Effector CD8-positive, alpha-beta T cell (primary cell): ENCODE results near the gene SCN3A.

ENCODE experiments used
- DNase-seq: peaks from one replicate; lab custom pipeline; 2025; lab: John Stamatoyannopoulos, UW

The SCN3A gene

DNA sequence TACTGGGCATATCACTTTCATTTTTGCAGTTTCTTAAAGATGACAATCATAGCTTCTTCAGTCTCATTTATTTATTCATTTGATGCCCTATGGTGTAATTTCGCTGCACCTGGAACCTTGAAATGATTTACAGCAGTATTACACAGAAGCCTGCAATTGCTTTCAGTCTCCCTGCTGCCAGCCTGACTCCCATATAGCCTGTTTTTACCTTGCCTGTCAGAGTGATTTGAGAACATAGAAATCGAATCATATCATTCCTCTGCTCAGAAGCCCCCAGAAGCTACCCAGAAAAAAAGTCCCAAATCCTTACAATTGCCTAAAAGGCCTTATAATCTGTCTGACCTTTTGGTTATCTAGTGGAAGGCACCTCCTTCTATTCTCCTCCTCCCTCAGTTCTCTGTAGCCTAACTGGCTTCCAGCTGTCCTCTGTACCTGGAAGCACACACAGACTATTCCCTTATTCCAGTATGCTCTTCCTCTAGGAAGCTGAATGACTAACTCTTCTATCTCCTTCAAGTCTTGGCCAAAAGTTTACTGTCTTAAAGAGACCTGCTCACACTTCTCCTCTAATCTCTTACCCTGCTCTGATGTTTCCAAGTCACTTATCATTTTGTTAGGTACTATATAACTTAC, 12.6 kb downstream of the SCN3A start:
- no peak for DNase-seq

DNA sequence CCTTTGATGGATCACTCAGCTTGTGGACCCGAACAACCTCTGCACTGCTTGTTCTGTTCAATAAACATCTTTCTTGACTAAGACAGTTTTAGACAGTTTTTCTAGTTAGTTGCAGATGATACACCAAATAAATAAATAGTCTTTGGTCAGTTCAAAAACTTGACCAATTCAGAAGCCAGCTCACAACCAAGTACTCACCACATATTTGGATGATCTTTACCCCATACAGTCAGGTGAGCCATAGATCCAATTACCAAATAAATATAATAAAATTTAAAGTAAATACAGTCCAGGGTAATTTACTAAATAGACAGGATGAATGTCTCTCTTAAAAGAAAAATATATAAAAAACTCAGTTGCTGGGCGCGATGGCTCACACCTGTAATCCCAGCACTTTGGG, 18.2 kb downstream of the SCN3A start:
- DNase-seq, result no peak

GRCh38 chr2:165182029-165182428, 21.8 kb downstream of the SCN3A start:
- DNase-seq, result no peak

DNA sequence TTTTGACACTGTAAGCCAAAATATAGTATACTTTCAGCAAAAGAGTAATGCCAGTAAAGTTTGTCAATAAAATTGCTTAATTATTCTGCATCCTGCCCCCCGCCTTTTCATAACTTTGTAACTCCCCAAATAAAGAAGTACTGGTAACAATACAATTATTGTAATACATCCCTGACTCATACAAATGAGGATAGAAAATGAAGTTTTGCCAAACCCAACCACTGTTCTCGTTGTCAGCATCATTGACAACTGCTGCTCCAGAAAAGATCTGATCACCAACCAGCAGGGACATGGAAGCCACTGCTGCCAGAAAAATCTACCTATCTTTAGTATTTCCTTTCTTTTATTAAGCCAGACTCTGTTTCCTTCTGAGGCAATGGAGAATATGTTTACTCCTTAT, 27.1 kb downstream of the SCN3A start:
- no peak for DNase-seq

- no peak for DNase-seq
These were observed 30.6 kb downstream of the SCN3A start for GRCh38 chr2:165173215-165173614.

GRCh38 chr2:165164201-165164600, 39.6 kb downstream of the SCN3A start:
- DNase-seq, result no peak

DNA sequence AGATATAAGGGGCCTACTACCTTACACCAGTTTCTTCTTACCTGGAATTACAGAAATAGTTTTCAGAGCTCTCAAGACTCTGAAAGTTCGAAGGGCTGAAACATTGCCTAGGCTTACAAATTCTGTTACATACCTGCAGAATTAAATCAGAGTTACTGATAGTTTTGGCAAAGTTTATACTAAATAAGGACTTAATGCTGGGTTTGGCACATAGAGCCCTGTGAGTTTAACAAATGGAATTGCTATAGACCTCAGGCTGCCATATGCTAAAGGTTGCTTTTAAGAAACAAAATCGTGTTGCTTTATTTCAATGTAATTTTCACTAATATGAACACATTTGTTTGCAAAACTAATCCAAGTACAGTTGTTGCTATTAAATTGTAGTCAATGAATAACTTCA, 40.1 kb downstream of the SCN3A start:
- DNase-seq, result no peak

DNA sequence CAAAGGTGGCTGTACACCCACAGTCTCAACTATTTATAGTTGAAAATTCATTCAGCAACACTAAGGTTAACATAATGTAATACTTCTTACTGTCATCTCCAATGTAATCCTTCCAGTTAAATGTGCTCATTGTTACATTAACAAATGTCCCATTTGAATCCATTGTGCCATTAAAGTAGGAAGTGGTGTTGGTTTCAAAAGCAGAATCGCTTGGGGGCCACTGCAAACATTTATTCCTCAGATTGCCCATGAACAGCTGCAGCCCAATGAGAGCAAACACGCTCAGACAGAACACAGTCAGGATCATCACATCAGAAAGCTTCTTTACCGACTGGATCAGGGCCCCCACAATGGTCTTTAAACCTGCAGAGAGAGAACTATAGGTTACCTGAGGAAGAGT, 41.4 kb downstream of the SCN3A start:
- no peak for DNase-seq

DNA sequence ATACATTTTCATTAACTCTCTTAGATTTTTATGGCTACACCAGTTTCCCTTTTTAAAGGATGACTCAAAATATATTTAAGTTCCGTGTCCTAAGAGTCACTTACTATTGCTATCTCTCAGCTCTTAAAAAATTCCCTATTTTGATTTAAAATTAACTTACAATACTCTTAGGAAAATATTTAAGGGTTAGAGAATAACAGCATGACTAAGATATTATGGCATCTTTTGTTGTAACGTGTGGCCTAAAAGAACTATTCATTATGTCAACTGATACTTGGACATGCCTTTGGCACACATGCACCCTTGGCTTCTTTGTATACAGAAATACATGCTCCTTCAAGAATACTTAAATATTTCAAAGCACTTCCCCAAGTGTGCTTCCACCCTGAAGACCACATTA, 42.3 kb downstream of the SCN3A start:
- no peak for DNase-seq

GRCh38 chr2:165157160-165157559, 46.7 kb downstream of the SCN3A start:
- no peak for DNase-seq

DNA sequence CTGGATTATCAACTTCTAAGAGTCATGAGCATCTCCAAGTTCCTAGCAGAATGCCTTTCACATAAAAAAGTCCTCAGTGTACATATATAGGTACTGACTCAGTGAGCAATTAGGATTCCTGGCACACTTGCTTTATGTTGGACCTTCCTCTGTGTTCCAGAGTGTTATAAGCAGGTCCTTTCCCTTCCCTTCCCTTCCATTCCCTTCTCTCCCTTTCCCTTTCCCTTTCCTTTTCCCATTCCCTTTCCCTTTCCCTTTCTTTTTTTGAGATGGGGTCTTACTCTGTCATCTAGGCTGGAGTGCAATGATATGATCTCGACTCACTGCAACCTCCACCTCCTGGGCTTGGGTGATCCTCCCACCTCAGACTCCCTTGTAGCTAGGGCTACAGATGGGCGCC, 48.7 kb downstream of the SCN3A start:
- DNase-seq, result no peak

DNA sequence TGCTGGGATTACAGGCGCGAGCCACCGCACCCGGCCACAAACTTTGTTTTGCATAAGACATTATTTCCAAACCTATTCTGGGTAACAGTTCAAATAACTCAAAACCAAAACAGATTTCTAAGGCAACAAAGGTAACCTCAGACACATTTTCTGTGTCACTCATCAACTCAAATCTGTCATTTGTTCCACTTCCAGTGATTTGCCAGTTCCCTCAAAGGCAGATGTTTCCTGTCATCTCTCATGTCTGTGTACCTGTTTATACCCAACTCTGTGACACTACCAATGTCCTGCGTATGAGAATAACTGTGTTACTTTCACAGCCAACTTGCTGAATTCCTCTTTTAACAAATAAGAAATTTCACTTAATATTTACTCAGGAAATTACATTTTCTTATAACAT, 54.4 kb downstream of the SCN3A start:
- no peak for DNase-seq

DNA sequence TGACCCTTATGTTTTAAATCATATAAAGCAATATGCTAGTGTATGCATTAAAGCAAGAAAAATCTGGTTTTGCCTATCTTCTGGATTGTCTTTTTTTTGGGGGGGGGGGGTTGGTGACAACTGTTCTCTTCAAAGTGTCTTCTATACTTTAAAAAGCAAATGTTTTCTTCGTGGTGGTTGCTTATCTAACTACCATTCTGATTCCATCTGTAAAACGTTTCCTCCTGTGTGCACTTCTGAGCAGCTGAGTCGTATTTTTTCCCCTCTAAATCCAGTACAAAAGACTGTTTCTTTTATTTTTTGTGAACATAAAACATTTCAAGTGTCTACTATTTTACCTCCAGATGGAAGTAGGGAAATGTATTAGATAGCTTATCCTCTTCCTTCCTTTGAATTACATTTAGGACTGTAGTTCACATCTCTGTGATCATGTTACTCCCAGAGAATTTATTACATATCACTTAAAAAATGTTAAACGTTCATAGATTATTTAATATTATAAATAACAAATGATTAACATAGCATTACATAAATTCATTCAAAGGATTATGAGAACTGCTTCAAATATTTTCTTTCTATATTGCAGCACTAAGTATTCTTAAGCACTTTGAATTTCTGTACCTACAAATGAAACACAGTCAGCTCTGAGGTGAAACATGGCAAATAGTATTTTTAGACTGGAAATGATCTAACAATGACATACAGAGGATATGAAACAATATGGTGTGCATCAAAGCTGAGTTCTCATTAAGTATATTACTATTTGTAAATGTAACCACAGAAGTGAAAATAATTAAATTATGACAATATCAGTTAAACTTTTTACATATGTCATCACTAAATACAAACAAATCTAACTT, 56.4 kb downstream of the SCN3A start:
- no peak for DNase-seq

DNA sequence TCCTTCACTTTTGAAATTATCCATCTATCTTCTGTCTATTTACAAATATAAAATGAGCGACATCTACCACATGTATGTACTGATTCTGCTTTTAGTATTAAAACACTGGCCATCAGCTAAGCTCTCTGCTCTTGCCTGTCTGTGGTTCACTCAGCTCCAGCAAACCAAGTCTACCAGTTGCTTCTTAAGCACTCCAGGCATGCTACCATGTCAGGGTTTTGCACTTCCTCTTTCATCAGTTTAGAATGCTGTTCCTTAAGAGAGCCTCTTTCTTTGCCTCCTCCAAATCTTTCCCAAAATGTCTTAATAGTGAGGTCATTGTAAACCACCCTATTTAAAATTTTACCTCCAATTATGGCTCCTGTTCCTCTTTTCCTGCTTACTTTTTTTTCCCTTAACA, 59.5 kb downstream of the SCN3A start:
- no peak for DNase-seq

- no peak for DNase-seq
These were observed 62.1 kb downstream of the SCN3A start for GRCh38 chr2:165141601-165142354.

DNA sequence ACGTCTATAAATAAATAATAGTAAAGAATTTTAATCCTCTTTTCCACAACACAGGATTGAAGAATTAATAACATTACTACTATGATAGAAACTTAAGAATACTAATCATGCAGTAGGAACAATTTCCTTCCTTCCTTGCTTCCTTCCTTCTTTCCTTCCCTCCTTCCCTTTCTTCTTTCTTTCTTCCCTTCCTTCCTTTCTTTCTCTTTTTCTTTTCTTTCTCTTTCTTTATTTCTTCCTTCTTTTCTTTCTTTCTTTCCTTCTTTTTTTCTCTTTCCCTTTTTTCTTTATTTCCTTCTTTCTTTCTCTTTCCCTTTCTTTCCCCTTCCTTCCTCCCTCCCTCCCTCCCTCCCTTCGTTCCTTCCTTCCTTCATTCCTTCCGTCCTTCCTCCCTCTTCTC, 77.6 kb downstream of the SCN3A start:
- DNase-seq, result no peak

DNA sequence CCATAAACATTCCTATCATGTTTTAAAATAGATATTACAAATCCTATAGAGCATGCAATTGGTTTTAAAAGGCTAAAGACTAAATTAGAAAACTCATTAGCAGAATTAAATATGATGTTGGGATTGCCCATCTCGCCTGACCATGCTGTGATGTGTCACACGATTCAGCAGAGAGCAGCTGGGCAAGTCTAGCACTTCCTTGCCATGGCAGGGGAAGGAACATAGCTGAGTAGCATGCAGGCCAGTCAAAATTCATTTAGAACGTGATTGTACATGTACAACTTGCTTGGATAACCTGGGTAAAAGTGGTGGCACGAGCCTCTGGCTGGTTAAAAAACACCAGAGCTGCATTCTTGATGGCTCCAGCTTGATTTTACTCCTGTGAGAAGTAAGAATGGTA, 81.3 kb downstream of the SCN3A start:
- DNase-seq, result no peak

DNA sequence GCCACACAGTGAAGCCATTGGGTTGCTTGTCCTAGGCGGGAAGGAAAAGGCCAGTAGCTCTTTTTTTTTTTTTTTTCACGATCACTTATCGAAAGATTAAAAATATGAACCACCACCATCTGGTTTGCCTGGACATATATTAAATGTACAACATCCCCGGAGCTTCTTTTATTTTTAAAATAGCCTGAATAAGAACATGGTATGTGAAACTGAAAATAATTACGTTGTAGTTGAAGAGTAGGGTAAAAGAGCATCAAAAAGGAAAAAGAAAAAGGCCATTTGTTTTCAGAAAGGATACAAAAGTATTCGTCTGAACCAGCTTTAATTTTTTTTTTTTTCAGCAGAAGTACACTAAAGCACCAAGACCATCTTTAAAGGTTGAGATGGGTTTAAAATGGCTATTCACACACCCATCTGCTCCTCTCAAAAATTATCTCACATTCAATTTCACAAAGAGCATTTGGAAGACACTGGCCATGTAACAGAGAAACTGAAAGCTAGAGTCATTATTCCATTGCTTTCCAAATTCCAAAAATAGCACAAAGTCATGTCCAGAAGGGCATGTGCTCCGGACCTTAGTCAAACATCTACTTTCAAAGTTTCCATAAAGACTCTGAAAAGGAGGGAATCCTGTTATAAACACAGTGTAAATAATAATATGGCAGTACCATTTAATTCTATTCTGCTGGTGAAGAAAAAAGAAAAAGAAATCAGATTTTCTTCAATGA, 82.9 kb downstream of the SCN3A start:
- no peak for DNase-seq

DNA sequence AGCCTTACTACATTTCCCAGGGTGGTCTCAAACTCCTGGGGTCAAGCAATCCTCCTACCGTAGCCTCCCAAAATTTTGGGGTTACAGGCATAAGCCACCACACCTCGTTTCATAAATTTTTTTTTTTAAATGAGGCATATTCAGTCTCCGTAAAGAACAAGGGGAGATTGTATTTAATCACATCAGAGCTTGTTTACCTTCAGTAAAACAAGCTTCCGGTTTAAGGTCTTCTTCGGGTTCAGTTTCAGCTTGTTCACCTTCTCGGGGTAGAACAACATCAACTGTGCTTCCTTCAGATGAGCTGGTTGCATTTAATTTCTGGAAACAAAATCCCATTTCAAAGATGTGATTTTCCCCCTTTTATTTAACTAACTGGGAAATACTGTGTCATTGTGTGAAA, 88.6 kb downstream of the SCN3A start:
- no peak for DNase-seq

GRCh38 chr2:165114346-165114939, 89.4 kb downstream of the SCN3A start:
- DNase-seq, result no peak

DNA sequence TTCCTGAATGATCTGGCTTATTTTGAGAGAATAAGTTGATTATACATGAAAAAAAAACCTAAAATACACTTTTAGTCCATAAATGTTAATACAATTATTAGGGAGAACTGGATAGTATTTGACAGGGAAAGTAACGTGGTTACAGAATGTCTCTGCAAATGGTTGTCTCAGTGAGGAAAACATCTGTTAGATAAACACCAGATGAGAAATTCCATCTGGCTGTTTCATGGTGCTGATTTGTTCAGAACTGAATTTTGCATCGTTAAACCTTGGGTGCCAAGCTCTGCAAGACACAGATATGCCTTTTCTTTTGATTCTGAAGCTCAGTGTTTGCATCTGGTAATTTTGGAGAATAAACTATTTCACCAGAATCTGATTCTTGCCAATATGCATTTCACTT, 90.4 kb downstream of the SCN3A start:
- no peak for DNase-seq

- DNase-seq, result no peak
These were observed 91.1 kb downstream of the SCN3A start for GRCh38 chr2:165112789-165113188.
